SIG-M5 treated with dmso at 0.1 percent for 504 hours (cell line): ENCODE results near the gene SMS.
"Not testable (repeated sequence)": the region's sequence is repeated elsewhere in the genome, so short reads cannot be mapped to it uniquely, and the experiment has no call there.

Experiments used
- DNase-seq: peaks from one replicate; lab custom pipeline; 2025; ENCODE audit not compliant: unreplicated experiment; lab: John Stamatoyannopoulos, UW

SMS gene

GRCh38 chrX:21949689-21950088, 9.2 kb downstream of the SMS start:
- no peak for DNase-seq

- not testable (repeated sequence) for DNase-seq
These were observed 10.0 kb downstream of the SMS start for GRCh38 chrX:21950557-21950956.

- no peak for DNase-seq
These were observed 12.1 kb downstream of the SMS start for GRCh38 chrX:21952624-21953023.

GRCh38 chrX:21953195-21953830, 12.8 kb downstream of the SMS start:
- DNase-seq = not testable (repeated sequence)

- peak; percentile 61 for DNase-seq
These were observed 15.1 kb downstream of the SMS start for GRCh38 chrX:21955403-21956189.

GRCh38 chrX:21956783-21957182, 16.3 kb downstream of the SMS start:
- no peak for DNase-seq

- DNase-seq = no peak
These were observed 17.7 kb downstream of the SMS start for GRCh38 chrX:21958187-21958586.

- DNase-seq = peak; percentile 47
These were observed 18.4 kb downstream of the SMS start for GRCh38 chrX:21958916-21959315.

GRCh38 chrX:21959362-21960051, 19.0 kb downstream of the SMS start:
- DNase-seq = no peak

GRCh38 chrX:21960569-21961541, 20.3 kb downstream of the SMS start:
- DNase-seq = no peak

- DNase-seq = no peak
These were observed 21.9 kb downstream of the SMS start for GRCh38 chrX:21962361-21962760.

GRCh38 chrX:21963269-21963668, 22.8 kb downstream of the SMS start:
- no peak for DNase-seq

GRCh38 chrX:21963731-21964405, 23.4 kb downstream of the SMS start:
- DNase-seq = no peak

- no peak for DNase-seq
These were observed 26.4 kb downstream of the SMS start for GRCh38 chrX:21966866-21967265.

- DNase-seq = no peak
These were observed 27.8 kb downstream of the SMS start for GRCh38 chrX:21968333-21968732.

- DNase-seq = no peak
These were observed 29.8 kb downstream of the SMS start for GRCh38 chrX:21970326-21970725.

GRCh38 chrX:21972046-21972445, 31.5 kb downstream of the SMS start:
- DNase-seq = no peak

- no peak for DNase-seq
These were observed 32.2 kb downstream of the SMS start for GRCh38 chrX:21972721-21973120.

- DNase-seq = no peak
These were observed 33.0 kb downstream of the SMS start for GRCh38 chrX:21973321-21974010.

GRCh38 chrX:21974011-21974385, 33.5 kb downstream of the SMS start:
- DNase-seq = peak; percentile 61
